HG03108 (cell line): Measurements from ENCODE around the gene POR.
"Not testable (repeated sequence)": the region's sequence is repeated elsewhere in the genome, so short reads cannot be mapped to it uniquely, and the experiment has no call there.

ENCODE experiments used
- ATAC-seq: cut with Tn5 transposase; IDR thresholded peaks from one replicate; pipeline ENCODE4 v1.9.1; 2021; ENCODE audit warnings: moderate library complexity; ENCODE audit not compliant: unreplicated experiment

Gene POR

DNA sequence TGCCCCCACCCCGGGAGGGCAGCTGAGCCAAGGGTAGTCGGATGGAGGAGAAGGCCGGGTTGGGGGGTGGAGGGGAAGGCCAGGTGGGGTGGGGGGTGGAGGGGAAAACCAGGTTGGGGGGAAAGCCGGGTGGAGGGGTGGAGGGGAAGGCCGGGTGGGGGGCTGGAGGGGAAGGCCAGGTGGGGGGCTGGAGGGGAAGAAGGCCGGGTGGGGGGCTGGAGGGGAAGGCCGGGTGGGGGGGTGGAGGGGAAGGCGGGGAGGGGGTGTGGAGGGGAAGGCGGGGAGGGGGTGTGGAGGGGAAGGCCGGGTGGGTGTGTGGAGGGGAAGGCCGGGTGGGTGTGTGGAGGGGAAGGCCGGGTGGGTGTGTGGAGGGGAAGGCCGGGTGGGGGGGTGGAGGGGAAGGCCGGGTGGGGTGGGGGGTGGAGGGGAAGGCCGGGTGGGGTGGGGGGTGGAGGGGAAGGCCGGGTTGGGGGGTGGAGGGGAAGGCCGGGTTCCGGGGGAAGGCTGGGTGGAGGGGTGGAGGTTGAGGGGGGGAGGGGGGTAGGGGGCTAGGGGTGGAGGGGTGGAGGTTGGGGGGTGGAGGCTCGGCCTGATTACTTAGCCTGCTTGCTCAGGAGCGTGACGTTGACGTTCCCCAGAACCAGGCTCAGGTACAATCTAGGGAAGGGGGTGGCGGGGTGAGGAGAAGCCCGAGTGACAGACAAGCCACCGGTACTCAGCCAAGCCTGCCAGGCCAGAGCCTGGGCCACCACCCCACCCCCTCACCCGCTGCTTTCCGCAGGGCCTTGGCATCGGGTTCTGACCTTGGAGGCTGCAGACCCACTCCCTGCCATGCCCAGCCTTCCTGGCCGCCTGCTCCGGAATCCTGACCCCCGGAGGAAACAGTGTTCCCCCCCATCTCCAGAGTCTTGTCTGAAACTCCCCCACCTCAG lies 73.9 kb downstream of the POR start:
- no peak for ATAC-seq

DNA sequence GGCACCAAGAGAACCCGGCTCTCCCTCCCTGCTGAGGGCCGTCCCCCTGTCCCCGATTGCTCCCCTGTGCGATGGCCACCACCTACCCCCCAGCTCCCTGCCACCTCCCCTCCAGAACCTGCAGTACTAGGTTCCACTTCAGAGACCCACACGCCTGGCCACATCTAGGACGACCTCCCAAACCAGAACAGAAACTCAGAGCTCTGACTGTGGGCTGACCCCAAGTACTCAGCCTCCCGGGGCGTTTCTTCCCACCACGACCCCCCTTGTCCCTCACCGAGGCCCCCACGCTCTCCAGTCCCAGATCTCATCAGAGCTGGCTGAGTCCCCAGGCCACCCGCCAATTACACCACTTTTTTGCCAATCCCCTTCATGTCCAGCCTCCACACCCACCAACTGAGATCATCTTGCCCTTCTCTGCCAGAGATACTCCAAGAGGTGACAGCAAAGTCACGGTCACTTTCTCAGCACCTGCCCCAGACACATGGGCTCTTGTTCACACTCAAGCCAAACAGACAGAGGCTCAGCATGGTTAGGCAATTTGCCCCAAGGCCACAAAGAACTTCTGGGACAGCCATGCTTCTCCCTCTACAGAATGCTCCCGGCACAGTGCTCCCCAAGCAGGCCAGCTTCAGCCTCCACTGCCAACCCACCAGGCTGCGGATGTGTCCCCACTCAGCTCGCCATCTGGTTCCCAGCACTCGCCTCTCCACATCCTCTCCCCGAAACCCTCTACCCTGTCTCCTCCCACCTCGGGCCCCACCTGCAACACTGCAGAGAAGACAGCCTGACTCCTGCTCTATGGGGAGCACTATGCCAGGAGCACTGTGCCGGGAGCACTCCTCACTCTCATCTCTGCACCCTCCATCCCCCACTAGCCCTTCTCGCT lies 74.8 kb downstream of the POR start:
- ATAC-seq, result no peak

DNA sequence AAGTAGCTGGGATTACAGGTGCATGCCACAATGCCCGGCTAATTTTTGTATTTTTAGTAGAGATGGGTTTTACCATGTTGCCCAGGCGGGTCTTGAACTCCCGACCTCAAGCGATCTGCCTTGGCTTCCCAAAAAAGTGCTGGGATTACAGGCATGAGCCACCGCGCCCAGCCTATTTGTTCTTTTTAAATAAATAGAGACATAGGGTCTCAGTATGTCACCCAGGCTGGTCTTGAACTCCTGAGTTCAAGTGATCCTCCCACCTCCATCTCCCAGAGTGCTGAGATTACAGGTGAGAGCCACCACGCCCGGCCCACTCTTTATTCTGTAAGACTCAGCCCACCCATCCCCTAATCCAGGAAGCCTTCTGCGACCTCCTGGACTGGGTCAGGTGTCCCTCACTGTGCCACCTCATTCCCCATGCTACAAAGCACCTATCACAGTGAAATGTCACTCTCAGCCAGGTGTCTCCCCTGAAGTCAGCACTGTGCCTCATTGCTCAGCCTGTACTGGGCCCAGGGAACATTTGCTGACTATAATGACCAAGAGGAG lies 76.7 kb downstream of the POR start:
- no peak for ATAC-seq

DNA sequence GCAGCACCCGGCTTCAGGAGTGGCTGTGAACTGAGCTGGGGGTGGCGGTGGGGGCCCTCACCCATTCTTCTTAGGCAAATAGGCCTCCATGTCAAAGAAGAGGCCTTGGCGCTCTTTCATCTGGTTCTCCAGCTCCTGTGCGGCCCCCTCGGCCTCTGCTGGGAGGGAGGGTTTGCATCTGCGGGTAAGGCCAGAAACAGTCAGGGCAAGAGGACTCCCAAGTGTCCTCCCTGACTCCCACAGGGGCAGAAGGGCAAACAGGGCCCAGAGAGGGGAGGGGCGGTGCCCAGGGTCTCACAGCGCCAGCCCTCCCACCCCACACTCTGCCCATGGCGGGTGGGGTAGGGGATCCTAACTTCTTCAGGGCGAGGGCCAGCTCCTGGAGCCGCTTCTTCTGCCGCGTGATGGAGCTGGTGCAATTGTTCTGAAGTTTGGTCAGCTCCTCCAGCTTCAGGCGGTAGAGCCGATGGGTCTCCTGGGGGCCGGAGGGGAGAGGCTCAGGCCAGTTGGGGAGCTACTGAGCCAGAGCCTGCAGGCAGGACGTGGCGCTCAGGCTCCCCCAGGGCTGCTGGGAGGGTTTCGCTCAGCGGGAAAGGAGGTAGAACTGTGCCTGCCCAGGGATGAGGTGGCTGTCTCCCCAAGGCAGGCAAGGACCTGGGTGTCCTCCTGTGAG lies 77.3 kb downstream of the POR start:
- ATAC-seq, result no peak

DNA sequence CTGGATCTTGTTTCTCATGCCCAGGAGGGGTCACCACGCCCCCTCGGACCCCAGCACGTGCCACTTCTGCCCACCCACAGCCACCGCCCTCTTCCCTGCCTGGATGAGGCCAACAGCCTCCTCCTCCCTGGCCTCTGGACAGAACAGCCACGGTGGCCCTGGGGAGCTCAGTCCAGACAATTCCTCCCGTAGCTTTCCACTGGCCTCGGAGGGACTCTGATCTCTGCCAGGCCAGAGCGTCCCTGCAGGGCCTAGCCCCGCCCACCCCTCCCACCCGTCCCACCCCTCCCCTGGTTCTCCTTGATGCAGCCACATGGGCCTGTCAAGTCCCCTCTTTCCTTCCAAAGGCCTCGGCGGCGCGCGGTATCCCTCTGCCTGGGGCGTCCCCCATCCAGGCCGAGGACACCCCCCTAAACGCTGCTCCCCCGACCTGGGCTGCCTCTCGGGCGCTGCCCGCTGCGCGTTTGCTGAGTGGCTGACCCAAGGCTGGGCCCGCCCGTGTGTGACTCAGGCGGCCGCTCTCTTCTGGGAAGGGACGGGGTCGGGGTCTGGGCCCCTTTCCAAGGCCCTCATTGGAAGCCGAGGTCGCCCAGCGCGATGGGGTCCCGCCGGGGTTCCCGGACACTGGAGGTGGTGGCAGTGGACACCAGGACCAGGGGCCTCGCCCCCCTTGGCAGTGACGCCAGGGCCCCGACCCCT lies 78.9 kb downstream of the POR start:
- no peak for ATAC-seq

DNA sequence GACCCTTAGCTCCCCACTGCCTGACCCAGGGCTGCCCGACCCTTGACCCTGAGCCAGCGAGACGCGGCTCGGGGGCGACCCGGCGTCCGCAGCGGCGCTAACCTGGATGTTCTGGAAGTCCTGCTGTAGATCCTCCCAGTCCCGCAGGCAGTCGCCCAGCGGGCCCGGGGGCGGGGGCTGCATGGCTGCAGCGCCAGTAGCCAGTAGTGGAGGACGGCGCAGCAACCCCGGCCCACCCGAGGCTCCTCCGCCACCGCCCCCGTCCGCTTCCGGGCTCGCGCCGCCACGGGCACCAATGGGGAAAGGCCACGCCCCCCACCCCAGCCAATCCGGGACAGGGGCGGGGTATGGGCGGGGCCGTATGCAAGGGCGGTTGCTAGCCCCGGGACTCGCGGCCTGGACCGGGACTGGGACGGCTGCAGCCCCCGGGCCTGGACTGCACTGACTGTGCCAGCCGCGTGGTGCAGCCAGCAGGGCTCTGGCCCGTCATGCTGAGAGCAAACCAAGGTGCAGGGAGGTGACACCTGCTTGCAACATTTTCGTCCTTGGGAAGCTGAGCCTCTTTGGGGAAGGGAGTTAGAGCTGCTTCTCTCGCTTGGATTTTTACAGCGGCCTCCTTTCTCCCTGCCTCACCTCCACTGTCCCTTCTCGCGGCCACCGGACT lies 79.6 kb downstream of the POR start, which contains the start of gene TMEM120A:
TMEM120A (minus strand) TSS at position 208 of the 664 bp plus-strand sequence; CDS start at position 183, 25 bp downstream.
- peak; percentile 94 for ATAC-seq

DNA sequence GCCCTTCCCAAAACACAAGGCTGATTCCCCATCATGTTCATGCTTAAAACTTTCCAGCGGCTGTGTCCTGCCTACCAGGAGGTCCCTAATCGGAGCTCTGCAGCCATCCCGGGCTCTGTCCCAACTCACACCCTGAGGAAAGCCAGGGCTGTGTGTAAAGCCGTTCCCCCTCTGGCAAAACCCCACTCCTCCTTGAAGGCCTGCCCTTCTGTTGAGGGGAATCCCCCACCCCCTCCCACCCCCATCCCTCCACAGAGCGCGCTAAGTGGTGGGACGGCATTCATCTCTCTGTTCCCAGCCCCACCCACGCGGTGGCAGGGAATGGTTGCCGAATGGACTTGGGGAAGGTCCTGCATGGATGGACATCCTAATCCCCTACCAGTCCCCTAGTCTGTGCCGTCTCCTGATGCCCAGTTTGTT lies 80.1 kb downstream of the POR start:
- no peak for ATAC-seq

DNA sequence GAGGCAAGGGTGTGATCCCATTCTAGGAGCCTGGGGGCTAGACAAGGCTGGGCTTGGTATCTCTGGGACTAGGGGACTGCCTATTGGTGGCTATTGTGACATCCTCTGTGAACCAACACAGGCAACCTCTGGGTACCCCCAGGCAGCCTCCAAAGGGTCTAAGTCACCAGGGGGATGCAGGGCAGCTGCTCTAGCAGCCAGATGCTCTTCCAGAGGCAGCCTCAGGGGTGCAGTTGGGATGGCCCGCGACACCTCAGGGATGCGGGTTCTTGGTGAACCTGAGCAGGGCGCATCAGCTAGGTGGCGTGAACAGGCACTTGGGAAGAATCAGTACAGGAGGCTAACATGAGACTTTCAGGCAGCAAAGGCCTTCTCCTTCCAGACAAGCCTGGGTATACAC lies 81.0 kb downstream of the POR start:
- no peak for ATAC-seq

DNA sequence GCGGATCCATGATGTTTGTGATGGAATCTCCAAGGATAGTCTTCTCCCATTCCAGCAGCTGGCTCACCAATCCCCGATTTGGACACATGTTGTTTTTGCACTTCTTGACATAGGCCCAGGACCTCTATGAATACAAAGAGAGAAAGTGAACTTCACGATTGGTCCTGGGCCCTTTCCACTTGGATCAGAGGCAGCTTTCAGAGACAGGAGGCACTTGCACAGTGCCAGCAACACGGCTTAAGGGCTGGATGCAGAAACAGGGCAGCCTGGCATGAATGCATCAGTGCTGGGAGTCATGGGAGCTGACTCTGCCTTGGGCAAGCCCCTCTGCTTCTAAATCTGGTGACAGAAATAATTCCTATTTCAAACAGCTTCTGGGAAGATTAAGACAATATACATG lies 81.5 kb downstream of the POR start:
- no peak for ATAC-seq

DNA sequence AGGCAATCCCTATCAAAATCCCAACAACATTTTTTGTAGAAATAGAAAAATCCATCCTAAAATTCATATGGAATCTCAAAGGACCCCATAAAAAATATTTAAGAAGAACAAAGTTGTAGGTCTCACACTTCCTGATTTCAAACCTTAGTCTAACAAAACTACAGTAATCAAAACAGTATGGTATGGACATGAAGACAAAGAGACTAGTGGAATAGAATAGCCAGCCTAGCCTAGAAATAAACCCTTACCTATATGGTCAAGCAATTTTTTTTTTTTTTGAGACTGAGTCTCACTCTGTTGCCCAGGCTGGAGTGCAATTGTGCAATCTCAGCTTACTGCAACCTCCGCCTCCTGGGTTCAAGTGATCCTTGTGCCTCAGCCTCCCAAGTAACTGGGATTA lies 83.1 kb downstream of the POR start:
- ATAC-seq, result no peak

DNA sequence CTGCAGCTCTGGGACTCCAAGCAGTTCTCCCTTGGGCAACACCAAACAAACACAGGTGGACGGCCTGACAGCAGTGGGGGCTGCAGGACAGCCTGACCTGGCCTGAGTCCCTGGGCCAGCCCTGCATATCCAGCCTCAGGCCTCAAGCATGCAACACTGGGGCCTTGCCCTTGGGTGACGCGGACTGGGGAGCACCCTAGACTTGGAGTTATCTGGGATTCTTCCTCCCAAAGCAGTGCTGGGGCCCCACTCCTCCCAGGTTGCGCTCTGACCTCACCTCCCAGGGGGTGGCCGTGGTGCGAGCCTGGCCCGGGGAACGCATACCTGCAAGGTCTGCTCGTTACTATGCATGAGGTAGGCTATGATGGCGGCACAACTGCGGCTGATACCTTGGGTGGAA lies 85.6 kb downstream of the POR start:
- no peak for ATAC-seq

DNA sequence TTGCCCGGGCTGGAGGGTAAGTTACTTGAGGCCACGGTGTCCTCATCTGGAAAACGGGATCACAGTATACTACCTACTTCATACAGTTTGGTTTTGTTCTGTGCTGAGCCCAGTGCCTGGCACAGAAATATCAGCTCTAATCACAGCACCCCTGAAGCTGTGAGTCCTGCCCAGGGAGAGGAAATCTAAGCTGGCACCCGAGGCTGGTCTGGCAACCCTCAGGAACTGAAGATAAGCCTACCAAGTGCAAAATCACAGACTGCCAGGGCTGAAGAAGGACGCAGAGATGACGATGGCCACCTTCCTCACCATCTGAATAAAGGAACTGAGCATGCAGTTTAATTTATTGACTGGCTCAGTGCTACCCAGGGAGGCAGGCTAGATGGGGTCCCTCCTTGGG lies 87.2 kb downstream of the POR start:
- no peak for ATAC-seq

DNA sequence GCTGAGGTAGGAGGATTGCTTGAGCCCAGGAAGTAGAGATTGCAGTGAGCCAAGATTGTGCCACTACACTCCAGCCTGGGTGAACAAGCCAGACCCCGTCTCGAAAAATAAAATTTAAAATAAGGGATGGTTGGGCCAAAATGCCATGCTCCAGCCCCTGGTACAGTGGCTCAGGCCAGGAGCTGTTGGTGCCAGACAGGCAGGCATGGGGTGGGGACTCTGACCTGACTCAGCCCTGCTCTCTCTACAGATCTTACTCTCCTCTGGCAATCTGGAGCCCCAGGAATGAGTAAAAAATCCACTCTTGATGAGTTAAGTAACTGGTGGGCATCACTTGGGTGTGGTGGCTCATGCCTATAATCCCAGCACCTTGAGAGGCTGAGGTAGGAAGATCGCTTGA lies 87.9 kb downstream of the POR start:
- no peak for ATAC-seq

DNA sequence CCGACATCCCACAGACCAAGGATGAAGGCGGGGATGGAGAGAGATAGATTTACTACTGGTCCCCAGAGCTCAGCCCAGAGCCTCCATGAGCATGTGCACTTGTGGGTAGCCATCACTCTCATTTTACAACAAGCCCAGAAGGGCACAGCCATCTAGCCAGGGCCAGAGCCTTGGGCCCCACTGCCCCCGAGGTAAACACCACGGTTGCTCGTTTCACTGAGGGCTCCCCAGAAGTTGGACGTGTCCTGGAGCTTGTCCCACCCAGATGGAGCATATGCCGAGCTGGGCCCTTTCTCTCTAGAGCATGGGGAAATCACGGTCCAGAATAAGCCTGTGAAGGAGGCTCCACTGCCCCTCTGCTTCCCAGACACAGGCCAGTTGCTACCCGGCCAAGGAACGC lies 88.4 kb downstream of the POR start:
- ATAC-seq, result no peak

DNA sequence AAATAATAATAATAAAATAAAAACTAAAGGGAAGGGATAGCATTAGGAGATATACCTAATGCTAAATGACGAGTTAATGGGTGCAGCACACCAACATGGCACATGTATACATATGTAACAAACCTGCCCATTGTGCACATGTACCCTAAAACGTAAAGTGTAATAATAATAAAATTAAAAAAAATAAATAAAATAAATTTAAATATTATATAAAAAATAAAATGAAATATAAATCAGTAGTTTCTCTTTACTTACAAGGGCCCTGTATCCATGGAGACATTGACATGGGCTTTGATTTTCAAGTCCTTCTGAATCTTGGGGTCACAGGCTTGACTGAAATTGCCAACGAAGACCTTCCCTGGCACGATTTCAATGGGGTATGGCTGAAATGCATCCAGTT lies 90.0 kb downstream of the POR start:
- not testable (repeated sequence) for ATAC-seq

DNA sequence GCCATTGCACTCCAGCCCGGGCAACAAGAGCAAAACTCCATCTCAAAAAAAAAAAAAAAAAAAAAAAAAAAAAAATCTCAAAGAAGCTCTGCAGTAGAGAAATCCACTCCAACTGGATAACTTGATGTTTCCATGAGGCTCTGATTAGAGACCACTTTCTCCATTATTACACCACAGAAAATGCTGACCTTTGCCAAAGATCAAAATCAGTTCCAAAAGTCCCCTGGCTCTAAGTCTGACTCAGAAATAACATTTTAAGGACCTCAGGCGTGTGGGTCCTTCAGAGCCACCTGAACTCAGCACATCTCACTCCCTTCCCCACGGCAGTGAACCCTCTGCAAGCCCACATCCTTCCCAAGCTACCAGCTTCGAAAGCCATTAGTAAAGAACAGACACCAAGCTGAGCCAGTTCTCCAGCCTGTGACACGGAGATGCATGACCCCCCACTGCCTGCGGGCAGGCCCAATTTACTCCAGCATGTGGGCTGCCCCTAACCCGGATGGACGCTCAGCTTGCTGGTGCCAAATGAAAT lies 93.3 kb downstream of the POR start:
- ATAC-seq, result no peak

DNA sequence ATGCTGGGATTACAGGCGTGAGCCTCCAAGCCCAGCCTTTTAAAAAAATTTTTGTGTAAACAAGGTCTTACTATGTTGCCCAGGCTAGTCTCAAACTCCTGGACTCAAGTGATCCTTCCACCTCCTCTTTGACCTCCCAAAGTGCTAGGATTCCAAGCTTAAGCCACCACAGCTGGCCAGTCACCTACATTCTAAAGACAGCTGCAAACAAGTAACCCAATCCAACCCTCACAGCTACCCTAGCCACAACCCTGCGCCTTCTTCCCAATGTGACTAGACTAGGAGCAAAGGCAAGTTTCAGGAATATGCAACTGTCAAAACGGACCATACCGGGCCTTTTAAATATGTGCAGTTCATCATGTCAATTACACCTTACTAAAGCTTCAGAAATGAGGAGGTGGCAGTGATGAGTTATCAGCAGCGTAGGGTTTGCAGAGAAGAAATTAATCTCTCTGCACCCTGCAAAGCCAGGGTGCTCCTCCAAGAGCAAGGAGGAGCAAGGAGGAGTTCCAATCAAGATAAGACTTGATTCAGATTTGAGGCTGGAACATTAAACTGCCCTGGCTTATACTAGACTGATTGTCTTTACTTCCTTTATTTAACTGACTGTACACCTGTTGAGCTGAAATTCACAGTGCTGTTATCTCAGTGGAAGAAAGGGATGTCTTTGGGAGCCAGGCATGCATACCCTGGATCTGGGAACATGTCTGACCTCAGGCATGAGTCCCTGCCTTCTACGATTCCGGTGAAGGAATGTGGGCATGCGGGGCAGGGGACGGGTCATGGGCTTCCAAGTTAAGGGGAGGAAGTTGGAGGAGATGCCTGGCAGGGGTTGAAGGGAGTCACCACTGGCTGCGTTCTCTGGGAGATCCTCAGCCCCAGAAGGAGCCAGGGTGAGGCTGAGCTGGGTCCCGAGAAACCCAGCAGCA lies 95.0 kb downstream of the POR start:
- ATAC-seq, result no peak

DNA sequence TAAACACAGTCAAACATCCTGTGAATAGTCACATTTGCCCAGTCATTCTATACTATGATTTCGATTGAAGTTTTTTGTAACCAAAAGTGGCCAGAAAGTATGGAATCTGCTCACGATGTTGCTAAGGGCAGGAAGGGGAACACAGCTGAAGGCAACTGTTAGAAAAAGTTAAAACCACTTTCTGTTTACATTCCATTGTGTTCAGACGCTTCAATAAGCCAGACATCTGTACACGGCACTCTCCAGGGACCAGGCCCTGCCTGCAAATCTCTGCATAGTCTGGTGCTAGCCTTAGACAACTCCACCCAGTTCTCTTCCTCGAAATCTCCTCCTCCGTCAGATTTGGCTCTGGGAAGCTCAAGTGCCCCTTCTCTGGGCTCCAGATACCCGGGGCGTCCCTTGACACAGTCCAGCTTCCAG lies 96.5 kb downstream of the POR start:
- ATAC-seq, result no peak
